IPS-15b (cell line): ENCODE measurements around the gene YAP1.
A peak's percentile ranks its signal among the peaks of the same experiment; 100 is the strongest.
"Not testable (repeated sequence)": the region's sequence is repeated elsewhere in the genome, so short reads cannot be mapped to it uniquely, and the experiment has no call there.

Experiments used
- H3K27me3 ChIP-seq: one replicate; pipeline ENCODE4 v1.6.1; 2013; ENCODE audit warnings: low read length; ENCODE audit not compliant: control insufficient read depth, insufficient read depth
- H3K36me3 ChIP-seq: one replicate; pipeline ENCODE4 v1.6.1; 2013; ENCODE audit warnings: low read length; ENCODE audit not compliant: control insufficient read depth, insufficient read depth
- H3K4me1 ChIP-seq: one replicate; pipeline ENCODE4 v1.6.1; 2013; ENCODE audit warnings: mild to moderate bottlenecking, low read length; ENCODE audit not compliant: control insufficient read depth, insufficient read depth
- H3K4me3 ChIP-seq: one replicate; pipeline ENCODE4 v1.5.1; 2013; ENCODE audit warnings: low read depth, low read length
- H3K9ac ChIP-seq: one replicate; pipeline ENCODE4 v1.6.1; 2013; ENCODE audit warnings: low read depth, mild to moderate bottlenecking, low read length
- H3K9me3 ChIP-seq: one replicate; pipeline ENCODE4 v1.6.1; 2013; ENCODE audit warnings: mild to moderate bottlenecking, low read length; ENCODE audit not compliant: control insufficient read depth, insufficient read depth

The YAP1 gene

DNA sequence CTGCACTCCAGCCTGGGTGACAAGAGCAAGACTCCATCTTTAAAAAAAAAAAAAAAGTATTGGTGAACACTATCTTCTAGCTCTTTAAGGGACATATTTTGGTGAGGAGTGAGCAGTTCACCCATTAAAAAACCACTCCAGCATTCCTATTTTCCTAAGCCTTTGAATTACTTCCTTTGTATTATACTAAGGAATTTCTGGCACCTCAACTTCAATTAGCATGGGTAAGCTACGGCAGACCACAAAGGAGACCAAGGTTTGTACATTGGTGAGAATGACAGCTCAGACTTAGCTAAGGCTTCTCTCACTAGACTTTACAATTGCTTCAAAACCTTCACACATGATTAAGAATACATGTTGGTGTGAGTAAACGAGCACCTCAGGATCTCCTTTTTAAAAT is 150.0 kb downstream of the YAP1 start:
- H3K4me3 ChIP-seq: no peak overlapping the region
- H3K36me3 ChIP-seq: no peaks in the 10 kb centered on the region
- no peak overlapping the region for H3K9ac ChIP-seq
- no peaks in the 10 kb centered on the region for H3K4me1 ChIP-seq
- no peaks in the 10 kb centered on the region for H3K9me3 ChIP-seq
- no peaks in the 10 kb centered on the region for H3K27me3 ChIP-seq

DNA sequence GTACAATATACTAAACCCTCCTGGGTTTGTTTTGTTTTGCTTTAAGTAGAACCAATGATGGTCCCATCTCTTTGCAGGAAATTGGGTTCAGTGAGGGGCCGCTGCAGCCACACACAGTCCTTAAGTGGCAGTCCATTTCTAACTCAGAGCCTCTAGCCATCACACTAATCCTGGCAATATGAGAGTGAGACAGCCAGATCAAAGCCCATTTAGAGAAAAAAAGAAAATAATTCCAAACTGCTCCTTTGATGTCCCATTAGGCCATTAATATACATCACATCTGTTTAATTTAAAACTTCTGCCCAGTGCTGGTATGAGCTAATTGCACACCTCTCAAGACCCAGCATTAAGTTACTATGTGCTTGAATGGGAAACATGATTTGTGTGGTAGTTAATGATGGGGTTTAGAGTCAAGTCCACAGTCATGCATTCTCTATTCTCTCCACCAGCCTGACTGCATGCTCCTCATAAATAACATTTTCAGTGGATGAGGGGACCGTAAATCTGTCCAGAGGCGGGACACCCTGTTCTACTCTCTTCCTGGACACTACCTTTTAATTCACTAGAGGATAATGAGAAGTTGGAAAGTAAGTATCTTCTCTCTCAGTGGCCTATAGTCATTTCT is 153.2 kb downstream of the YAP1 start:
- no peaks in the 10 kb centered on the region for H3K36me3 ChIP-seq
- H3K4me1 ChIP-seq: peaks cover 6% of the 10 kb centered on the region
- no peaks in the 10 kb centered on the region for H3K9me3 ChIP-seq
- H3K27me3 ChIP-seq: peaks cover 10% of the 10 kb centered on the region
- H3K9ac ChIP-seq: no peak overlapping the region
- H3K4me3 ChIP-seq: no peak overlapping the region

DNA sequence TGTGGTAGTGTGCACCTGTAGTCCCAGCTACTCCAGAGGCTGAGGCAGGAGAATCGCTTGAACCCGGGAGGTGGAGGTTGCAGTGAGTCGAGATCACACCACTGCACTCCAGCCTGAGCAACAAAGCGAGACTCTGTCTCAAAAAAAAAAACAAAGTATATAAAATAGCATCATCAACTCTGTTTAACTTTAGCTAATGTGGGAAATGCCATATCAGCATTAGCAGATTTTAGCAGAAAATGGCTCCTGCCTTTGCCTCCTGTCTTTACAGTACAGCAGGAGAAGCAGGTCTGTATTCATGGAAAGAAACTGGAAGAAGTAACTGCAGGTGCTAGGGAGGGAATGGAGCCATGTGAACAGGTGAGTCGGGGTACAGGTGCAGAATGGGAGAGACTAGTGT is 154.5 kb downstream of the YAP1 start:
- H3K4me3 ChIP-seq, H3K9ac ChIP-seq, H3K4me1 ChIP-seq, H3K36me3 ChIP-seq, H3K9me3 ChIP-seq: not testable (repeated sequence)
- H3K27me3 ChIP-seq: peaks cover 15% of the 10 kb centered on the region

DNA sequence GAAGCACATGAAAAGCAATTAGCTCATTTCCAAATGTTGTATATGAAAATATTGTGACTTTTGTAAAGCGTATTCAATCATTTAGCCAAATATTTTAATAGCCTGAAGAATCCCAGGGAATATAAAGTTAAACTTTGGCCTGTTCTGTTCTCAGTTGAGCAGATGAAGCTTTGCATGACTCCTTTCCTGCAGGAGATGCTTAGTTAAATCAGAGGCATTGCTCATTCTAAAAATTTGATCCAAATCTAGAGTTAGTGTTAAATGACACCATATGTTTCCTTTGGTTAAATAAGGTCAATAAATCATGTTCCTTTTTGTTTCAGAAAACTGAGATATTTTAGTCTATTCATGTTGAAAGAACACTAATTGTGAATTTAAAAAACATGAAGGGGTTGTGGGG is 155.9 kb downstream of the YAP1 start:
- H3K4me3 ChIP-seq: no peak overlapping the region
- H3K36me3 ChIP-seq: no peaks in the 10 kb centered on the region
- peaks cover 9% of the 10 kb centered on the region for H3K4me1 ChIP-seq
- peaks cover 16% of the 10 kb centered on the region for H3K27me3 ChIP-seq
- H3K9ac ChIP-seq: no peak overlapping the region
- H3K9me3 ChIP-seq: no peaks in the 10 kb centered on the region

DNA sequence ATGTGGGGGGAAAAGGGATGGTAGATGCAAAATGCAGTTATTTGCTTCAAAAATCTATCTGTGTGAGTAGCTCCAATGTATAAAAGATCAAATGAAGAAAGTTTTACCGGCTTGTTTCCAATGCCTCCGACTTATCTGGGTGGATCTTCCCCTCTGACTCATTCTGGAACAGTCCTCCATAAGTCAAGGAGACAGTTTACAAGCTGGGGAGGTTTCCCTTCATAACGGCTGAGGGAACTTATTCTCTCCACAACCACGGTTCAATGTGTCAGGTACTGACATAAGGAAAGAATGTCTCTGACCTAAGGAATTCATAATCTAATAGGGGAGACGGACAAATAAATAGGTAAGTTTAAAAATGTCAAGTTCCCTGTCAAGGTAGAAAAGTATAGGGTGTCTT is 157.4 kb downstream of the YAP1 start:
- H3K9ac ChIP-seq: no peak overlapping the region
- no peaks in the 10 kb centered on the region for H3K36me3 ChIP-seq
- peaks cover 16% of the 10 kb centered on the region for H3K27me3 ChIP-seq
- no peaks in the 10 kb centered on the region for H3K9me3 ChIP-seq
- peak overlapping the region; percentile 81 for H3K4me3 ChIP-seq
- H3K4me1 ChIP-seq: peaks cover 9% of the 10 kb centered on the region

DNA sequence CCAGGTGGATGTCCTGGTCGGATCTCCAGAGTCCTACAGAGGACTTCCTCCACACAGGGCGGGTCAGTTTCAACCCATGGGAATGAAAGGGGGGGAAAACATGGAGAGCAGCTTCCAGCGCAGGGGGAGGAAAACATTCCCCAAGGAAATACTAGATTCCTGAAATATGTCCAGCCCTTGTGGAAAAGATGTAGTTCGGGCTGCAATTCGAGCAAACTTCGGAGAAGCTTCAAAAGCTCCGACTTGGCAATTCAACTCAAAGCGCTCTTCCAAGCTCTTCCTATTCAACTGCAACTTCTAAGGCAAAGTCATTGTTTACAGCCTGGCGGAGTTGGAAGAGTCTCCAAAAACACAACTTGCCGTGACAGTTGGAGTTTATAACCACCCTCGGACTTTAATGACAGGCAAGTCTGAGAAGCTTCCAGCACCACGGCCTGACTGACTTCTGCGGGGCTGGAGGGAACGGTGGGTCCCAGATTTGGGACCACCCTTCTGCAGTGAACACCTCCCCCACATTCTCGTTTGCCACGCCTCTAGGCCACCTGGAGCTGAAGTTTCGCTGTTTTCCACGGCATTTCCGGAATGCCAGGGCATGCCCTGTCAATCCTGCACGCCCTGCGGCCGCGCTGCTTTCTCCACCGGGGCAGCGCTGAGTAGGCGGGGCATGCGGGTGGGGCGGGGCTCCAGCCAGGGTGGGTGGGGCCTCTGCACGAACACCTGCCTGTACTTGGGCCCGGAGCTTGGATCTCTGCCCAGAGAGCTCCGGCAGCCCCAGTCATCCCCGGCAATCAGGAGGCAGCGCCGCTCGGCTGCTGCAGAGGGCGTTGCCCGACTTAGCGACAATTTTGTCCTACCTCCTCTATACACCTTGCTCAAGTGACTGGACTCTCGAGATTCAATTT is 158.1 kb downstream of the YAP1 start:
- Histone ChIP-seq H3K27me3 (peaks cover 16% of the 10 kb centered on the region), H3K9me3 (no peaks in the 10 kb centered on the region), H3K4me1 (peaks cover 9% of the 10 kb centered on the region), H3K4me3 (peak overlapping the region; percentile 81), H3K9ac (no peak overlapping the region), H3K36me3 (no peaks in the 10 kb centered on the region)

DNA sequence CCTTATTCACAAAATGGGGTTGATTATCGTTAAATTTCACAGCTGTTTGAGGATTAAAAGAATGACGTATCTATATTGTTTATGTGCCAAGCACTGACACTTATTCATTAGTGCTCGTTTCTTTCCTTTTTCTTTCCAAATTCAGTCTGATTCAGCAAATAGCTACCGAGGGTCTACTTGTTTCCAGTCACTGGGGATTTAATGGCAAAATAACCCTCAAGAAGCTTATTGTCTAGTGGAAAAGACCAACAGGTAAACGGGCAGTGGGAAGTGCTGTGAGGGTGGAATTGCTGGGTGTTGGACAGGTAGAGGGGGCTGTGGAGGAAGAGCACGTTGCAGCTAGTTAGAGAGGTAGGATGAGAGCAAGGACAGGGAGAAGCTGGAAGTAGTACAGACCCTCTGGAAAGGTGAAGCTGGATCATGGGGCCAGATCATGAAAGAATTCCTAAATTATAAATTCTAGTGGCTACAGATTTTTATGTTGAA is 158.8 kb downstream of the YAP1 start:
- Histone ChIP-seq H3K27me3 (peaks cover 16% of the 10 kb centered on the region), H3K4me1 (peaks cover 9% of the 10 kb centered on the region), H3K4me3 (peak overlapping the region; percentile 38), H3K36me3 (no peaks in the 10 kb centered on the region), H3K9ac (no peak overlapping the region), H3K9me3 (no peaks in the 10 kb centered on the region)

DNA sequence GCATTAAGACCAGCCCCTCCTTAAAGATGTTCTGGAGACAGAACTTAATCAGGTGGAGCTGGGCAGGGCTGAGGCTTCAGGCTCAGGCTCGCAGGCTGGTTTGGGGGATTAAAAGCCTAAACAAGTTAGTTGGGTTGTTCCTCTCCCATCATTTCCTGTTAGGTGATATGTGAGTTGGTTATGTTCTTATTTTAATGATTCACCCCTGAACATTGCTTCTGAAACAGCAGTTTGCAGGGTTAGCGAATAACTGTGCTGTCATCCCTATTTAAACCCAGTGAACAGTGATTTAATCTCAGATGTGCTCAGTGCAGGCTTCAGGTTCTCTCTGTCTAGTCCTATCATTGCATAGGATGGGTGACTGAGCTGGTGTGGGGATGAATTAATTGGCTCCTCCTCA is 159.7 kb downstream of the YAP1 start:
- Histone ChIP-seq H3K4me1 (peaks cover 9% of the 10 kb centered on the region), H3K9ac (no peak overlapping the region), H3K36me3 (no peaks in the 10 kb centered on the region), H3K27me3 (peaks cover 16% of the 10 kb centered on the region), H3K9me3 (no peaks in the 10 kb centered on the region), H3K4me3 (no peak overlapping the region)

DNA sequence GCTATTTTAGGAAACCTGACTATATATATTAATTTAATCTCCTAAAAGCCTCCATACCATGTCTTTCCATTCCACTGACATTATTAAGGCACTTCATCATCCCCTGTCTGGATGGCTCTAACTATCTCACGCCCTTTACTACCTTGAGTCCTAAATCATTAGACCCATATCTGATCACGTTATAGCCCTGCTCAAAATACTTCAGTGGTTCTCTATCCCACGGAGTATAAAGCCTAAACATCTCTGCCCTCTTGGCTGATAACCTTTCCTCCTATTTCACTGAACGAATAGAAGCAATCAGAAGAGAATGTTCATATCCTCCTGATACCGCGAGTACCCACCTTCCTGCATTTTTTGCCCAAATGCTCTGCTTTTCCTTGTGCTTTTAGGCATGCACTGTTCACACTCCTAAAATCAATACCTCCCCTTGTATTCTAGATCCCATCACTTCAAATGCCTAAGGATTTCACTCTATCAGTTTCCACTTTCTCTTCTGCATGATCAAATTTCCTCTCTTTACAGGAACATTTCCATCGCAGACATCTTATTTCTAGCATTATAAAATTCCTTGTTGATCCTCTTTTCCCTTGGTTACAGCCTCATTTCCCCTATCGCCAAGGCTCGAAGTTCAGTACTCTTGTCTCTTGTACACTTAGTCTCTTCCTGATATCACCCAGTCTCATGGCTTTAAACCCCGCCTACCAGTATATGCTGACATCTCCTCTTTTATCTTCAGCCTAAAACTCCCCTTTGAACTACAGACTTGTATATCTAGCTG is 162.0 kb downstream of the YAP1 start:
- Histone ChIP-seq H3K9ac (no peak overlapping the region), H3K4me3 (no peak overlapping the region), H3K27me3 (peaks cover 16% of the 10 kb centered on the region), H3K4me1 (peaks cover 9% of the 10 kb centered on the region), H3K9me3 (no peaks in the 10 kb centered on the region), H3K36me3 (no peaks in the 10 kb centered on the region)

DNA sequence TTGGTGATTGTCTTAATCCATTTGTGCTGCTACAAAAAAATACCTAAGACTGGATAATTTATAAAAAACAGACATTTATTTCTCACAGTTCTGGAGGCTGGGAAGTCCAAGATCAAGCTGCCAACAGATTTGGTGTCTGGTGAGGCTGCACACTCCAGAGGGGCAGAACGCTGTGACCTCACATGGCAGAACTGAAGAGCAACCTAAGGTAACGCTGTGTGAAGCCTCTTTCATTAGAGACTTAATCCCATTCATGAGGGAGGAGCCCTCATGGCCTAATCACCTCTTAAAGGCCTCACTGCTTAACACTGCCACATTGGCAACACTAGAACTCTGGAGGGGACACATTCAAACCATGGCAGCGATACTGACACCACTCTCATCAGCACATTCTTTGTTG is 164.4 kb downstream of the YAP1 start:
- peaks cover 2% of the 10 kb centered on the region for H3K27me3 ChIP-seq
- H3K9me3 ChIP-seq: no peaks in the 10 kb centered on the region
- no peaks in the 10 kb centered on the region for H3K36me3 ChIP-seq
- no peak overlapping the region for H3K9ac ChIP-seq
- H3K4me1 ChIP-seq: peaks cover 5% of the 10 kb centered on the region
- H3K4me3 ChIP-seq: no peak overlapping the region

DNA sequence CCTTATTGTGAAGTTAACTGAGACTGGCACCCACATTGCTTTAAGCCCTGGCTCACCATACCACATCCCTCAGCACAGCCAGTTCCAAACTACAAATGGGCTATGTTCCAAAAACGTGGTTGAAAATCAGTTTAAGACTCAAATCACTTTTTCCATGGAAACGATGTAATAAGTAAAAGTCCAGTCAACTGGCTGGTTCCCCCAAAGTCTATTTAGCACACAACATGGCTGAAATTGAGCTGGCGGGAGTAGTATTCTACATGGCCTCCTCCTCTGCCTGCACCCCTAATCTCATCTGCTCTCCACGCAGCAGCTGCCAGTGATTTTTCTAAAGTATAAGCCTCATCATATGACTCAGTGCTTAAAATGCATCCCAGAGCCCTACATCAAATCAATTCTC is 166.1 kb downstream of the YAP1 start:
- Histone ChIP-seq H3K36me3 (no peaks in the 10 kb centered on the region), H3K4me1 (peaks cover 16% of the 10 kb centered on the region), H3K9me3 (no peaks in the 10 kb centered on the region), H3K4me3 (no peak overlapping the region), H3K27me3 (no peaks in the 10 kb centered on the region), H3K9ac (no peak overlapping the region)
